SU-DHL-6 (cell line): ENCODE data around the gene SLC9A9.

ENCODE experiments used
- H2AFZ ChIP-seq: fragments of 200-600 bp; sonication (generic); 2 replicates; pipeline ENCODE4 v1.6.1; 2014; ENCODE audit warnings: low read depth, mild to moderate bottlenecking, moderate library complexity, mixed read lengths, antibody characterized with exemption, low read length; ENCODE audit not compliant: severe bottlenecking
- H3F3A ChIP-seq: fragments of 200-600 bp; shearing (Covaris generic); 2 replicates; pipeline ENCODE4 v1.6.0; 2016; ENCODE audit warnings: antibody characterized with exemption, mild to moderate bottlenecking; ENCODE audit not compliant: insufficient read depth
- H3K27ac ChIP-seq: fragments of 200-600 bp; sonication (generic); 2 replicates; pipeline ENCODE4 v1.5.1; 2016; ENCODE audit warnings: low read depth, mild to moderate bottlenecking, low read length, moderate library complexity, mixed read lengths
- H3K27me3 ChIP-seq: fragments of 200-600 bp; sonication (generic), shearing (Covaris generic); 2 replicates; pipeline ENCODE4 v1.6.0; 2014; ENCODE audit warnings: mild to moderate bottlenecking, low read length
- H3K36me3 ChIP-seq: fragments of 200-600 bp; sonication (generic); 2 replicates; pipeline ENCODE4 v1.6.1; 2014; ENCODE audit warnings: mild to moderate bottlenecking, low read length, mixed read lengths
- H3K4me2 ChIP-seq: fragments of 300-600, 200-600 bp; shearing (Covaris generic), sonication (generic); 2 replicates; pipeline ENCODE4 v1.6.0; 2014; ENCODE audit warnings: low read length, low read depth, mild to moderate bottlenecking; ENCODE audit not compliant: poor library complexity, severe bottlenecking
- H3K4me3 ChIP-seq: fragments of 200-600 bp; sonication (generic); 2 replicates; pipeline ENCODE4 v1.5.1; 2014; ENCODE audit warnings: antibody characterized with exemption, low read length, mild to moderate bottlenecking, mixed read lengths; ENCODE audit not compliant: insufficient read depth, poor library complexity, severe bottlenecking
- H3K79me2 ChIP-seq: fragments of 200-600 bp; sonication (generic); 2 replicates; pipeline ENCODE4 v1.6.1; 2014; ENCODE audit warnings: mild to moderate bottlenecking, low read length, moderate library complexity; ENCODE audit not compliant: insufficient read depth
- H3K9ac ChIP-seq: fragments of 200-600 bp; sonication (generic); 2 replicates; pipeline ENCODE4 v1.7.0; 2014; ENCODE audit warnings: mild to moderate bottlenecking, low read length
- H3K9me2 ChIP-seq: fragments of 200-600 bp; sonication (generic); replicated peaks from 2 replicates; pipeline ENCODE4 v1.6.1; 2014; ENCODE audit warnings: low read length; ENCODE audit not compliant: insufficient read depth
- H3K9me3 ChIP-seq: fragments of 200-600 bp; sonication (generic); 2 replicates; pipeline ENCODE4 v1.6.1; 2014; ENCODE audit warnings: low read length, mixed read lengths; ENCODE audit not compliant: insufficient read depth
- H4K20me1 ChIP-seq: fragments of 200-600 bp; sonication (generic); 2 replicates; pipeline ENCODE4 v1.6.1; 2014; ENCODE audit warnings: low read depth, mild to moderate bottlenecking, antibody characterized with exemption, low read length, moderate library complexity, mixed read lengths
- CTCF ChIP-seq: fragments of 200-600 bp; sonication (generic); IDR thresholded peaks from one replicate; pipeline ENCODE4 v1.5.1; 2017; ENCODE audit warnings: antibody characterized with exemption, mild to moderate bottlenecking, low read length, moderate library complexity; ENCODE audit not compliant: insufficient read depth, poor library complexity, severe bottlenecking
- EZH2phosphoT487 ChIP-seq: fragments of 200-600 bp; sonication (generic), shearing (Covaris generic); conservative IDR thresholded peaks from 2 replicates; pipeline ENCODE4 v1.6.1; 2018; ENCODE audit warnings: mild to moderate bottlenecking, antibody characterized with exemption, low read length, moderate library complexity, mixed read lengths

Gene SLC9A9

GRCh38 chr3:143812481-143812880 is 35.8 kb downstream of the SLC9A9 start:
- no peaks in the 10 kb centered on the region for H3F3A ChIP-seq
- no peaks in the 10 kb centered on the region for H3K27me3 ChIP-seq
- TF ChIP-seq CTCF, result no peak
- no peak for TF ChIP-seq EZH2phosphoT487
- H2AFZ ChIP-seq, result no peak overlapping the region
- H3K36me3 ChIP-seq, result no peaks in the 10 kb centered on the region
- H3K9me3 ChIP-seq, result no peaks in the 10 kb centered on the region
- H4K20me1 ChIP-seq, result no peaks in the 10 kb centered on the region
- H3K4me3 ChIP-seq, result no peak overlapping the region
- H3K9me2 ChIP-seq, result no peaks in the 10 kb centered on the region
- no peak overlapping the region for H3K4me2 ChIP-seq
- H3K27ac ChIP-seq, result no peak overlapping the region
- no peak overlapping the region for H3K9ac ChIP-seq
- no peaks in the 10 kb centered on the region for H3K79me2 ChIP-seq

- Histone ChIP-seq H3K27ac (no peak overlapping the region), H4K20me1 (no peaks in the 10 kb centered on the region), H3K4me3 (no peak overlapping the region), H2AFZ (no peak overlapping the region), H3K4me2 (no peak overlapping the region), H3K9ac (no peak overlapping the region), H3K79me2 (no peaks in the 10 kb centered on the region), H3K27me3 (no peaks in the 10 kb centered on the region), H3K9me3 (no peaks in the 10 kb centered on the region), H3K9me2 (no peaks in the 10 kb centered on the region), H3K36me3 (no peaks in the 10 kb centered on the region), H3F3A (no peaks in the 10 kb centered on the region)
- TF ChIP-seq EZH2phosphoT487, result no peak
- no peak for TF ChIP-seq CTCF
Measured at GRCh38 chr3:143811602-143812001, 36.7 kb downstream of the SLC9A9 start.

- Histone ChIP-seq H3K9me2 (no peaks in the 10 kb centered on the region), H4K20me1 (no peaks in the 10 kb centered on the region), H3K27me3 (no peaks in the 10 kb centered on the region), H3F3A (no peaks in the 10 kb centered on the region), H3K4me3 (no peak overlapping the region), H3K27ac (no peak overlapping the region), H3K79me2 (no peaks in the 10 kb centered on the region), H3K4me2 (no peak overlapping the region), H3K9me3 (no peaks in the 10 kb centered on the region), H3K36me3 (no peaks in the 10 kb centered on the region), H3K9ac (no peak overlapping the region), H2AFZ (no peak overlapping the region)
- TF ChIP-seq EZH2phosphoT487, result no peak
- TF ChIP-seq CTCF, result no peak
Measured at GRCh38 chr3:143810953-143811265, 37.4 kb downstream of the SLC9A9 start.
